Astrocyte of the hippocampus (primary cell): Measurements from ENCODE around the gene MFSD12.

ENCODE experiments used
- DNase-seq: peaks from one replicate; pipeline ENCODE4 v3.0.0; 2011; ENCODE audit warnings: low read depth, low spot score

MFSD12 gene

GRCh38 chr19:3556978-3557460 is 367 bp downstream of the MFSD12 start:
- peak; percentile 67 for DNase-seq

DNA sequence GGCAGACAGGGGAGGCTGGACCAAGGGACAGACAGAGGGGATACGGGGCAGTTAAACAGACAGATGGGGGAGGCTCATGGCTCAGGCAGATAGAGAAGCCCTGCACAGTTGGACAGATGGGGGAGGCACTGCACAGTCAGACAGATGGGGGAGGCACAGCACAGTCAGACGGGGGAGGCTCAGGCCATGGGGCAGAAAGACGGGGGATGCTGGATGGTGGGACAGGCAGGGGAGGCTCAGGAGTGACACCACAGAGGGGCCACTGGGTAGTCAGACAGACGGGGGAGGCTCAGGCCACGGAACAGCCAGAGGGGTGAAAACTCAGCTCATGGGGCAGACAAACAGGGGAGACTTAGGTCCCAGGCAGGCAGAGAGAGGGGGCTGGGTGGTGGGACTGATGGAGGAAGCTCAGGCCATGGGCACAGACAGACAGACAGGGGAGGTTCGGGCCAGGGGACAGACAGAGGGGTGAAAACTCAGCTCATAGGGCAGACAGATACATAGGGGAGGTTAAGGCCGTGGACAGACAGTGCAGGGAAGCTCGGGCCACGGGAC is 886 bp downstream of the MFSD12 start:
- no peak for DNase-seq

DNA sequence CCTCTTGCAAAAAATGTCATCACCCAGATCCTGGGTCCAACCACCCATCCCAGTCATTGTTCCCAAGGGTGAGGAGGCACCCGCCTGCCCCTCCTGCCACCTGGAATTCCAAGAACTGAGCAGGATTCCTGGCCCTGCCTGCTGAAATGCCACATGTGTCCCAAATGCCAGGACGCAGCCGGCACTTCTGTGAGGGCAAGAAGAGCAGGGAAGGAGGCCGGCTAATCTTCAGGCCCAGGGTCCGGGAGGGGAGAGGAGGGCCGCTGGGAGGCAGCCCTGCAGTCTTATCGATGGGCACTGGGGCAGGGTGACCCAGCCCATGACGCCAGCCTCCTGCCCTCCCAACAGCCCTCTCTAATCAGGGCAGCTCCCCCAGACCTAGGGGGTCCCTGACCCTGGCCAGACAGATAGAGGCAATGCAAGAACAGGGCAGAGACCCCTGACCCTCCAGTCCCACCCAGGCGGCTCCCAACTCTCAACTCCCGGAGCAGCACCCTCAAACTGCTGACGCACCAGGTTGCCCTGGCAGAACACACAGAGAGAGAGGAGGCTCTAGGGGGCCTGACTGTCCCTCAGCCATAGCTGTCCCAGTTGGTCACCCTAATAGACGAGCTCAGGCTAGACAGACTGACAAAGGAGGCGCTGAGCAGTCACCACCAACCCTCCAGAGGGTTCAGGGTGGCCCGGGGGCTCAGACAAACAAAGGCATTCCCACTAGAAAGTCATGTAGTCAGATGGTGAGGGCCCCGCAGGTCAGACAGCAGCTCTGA is 1.5 kb downstream of the MFSD12 start:
- DNase-seq = no peak

- no peak for DNase-seq
These were observed 2.9 kb downstream of the MFSD12 start for GRCh38 chr19:3554254-3555083.

GRCh38 chr19:3551792-3552095 is 5.6 kb downstream of the MFSD12 start:
- DNase-seq = no peak

DNA sequence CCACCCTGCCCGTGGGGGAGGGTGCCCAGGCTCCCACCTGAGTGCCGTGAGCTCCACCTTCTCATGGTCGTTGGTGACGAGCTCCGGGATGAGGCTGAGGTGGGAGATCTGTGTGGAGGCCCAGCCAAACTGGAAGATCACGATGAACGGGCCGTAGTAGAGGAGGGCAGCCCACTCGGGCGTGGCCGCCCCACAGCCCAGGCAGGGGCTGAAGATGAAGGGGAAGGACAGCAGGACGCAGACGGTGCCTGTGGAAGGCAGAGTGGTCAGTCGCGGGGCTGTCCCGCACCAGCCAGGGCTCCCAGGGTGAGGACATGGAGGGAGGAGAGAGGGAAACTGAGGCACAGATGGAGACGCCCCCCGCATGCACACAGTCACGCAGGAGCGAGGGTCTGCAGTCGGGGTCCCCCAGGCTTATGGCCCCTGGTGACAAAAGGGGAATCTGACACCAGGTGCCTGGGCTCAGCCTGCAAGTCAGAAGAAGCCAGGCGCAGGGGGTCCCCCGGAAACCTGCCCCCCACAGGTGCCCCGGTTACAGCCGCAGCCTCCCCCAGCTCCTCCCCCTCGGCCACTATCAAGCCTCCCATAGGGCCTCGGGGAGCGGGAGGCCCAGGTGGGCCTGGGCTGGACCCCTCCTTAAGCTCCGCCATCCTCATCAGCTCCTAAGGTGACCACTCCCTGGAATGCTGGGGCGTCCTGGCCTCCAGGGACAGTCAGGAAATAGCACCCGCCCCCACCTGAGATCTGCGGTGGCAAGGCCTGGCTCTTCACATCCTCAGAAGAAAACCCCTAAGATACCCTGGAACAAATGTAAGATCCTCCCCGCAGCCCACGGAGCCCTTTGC is 6.2 kb downstream of the MFSD12 start:
- no peak for DNase-seq

- no peak for DNase-seq
These were observed 7.6 kb downstream of the MFSD12 start for GRCh38 chr19:3549816-3550215.

DNA sequence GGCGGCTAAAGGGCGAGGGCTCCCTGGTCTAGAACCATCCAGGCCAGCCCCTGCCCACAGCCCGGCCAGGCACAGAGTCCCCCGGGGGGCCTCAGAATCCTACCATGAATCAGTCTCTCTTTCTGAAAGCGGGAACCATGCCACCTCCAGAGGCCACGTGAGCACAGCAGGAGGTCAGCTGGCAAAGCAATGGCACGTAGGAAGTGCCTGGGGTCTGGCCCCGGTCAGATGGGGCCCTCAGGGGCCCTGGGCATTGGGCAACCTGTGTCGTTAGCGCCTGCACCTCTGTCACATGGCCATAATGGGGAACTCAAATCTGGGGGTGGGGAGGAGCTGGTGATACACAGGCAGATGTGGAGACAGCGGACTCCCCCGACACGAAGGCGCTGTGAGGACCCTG is 8.8 kb downstream of the MFSD12 start:
- peak; percentile 46 for DNase-seq

DNA sequence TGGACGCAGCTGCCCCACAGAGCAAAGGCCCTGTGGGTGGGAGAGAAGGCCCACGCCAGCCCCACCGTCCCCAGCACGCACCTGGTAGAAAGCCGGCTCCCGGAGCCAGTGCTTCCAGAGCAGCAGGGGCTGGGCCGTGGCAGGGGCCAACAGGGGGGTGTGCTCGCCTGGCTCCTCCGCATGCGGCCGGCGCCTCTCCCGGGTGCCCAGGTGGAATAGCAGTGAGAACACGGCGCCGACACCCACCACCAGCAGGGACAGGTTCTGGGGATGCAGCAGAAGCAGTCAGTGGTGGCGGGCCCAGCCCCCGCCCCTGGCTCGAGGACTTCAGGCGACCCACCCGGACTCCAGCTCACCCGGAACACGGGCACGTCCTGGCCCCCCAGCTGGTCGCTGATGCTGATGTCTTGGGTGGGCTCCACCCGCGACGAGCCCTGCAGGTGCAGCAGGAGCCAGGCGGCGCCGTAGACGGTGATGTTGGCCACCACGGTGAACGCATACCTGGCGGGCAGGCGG is 9.6 kb downstream of the MFSD12 start:
- no peak for DNase-seq

DNA sequence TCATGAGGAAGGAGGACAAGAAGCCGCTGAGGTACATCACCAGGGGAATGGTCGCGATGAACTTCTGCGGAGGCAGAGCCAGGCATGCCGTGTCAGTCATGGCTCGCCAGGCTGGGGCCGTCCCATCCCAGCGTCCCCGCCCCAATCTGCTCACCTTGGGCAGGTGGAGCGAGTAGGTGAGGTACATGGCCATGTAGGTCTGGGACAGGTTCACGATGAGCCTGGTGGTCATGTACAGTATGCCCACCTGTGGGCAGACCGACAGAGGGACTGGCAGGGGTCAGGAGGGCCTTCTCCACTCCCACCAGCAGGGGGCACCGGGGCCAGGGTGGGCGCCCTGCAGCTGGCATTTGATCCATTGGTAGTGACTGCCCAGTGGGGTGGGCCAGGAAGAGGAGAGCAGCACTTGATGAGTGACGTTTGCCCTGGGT is 10.1 kb downstream of the MFSD12 start:
- DNase-seq = no peak

DNA sequence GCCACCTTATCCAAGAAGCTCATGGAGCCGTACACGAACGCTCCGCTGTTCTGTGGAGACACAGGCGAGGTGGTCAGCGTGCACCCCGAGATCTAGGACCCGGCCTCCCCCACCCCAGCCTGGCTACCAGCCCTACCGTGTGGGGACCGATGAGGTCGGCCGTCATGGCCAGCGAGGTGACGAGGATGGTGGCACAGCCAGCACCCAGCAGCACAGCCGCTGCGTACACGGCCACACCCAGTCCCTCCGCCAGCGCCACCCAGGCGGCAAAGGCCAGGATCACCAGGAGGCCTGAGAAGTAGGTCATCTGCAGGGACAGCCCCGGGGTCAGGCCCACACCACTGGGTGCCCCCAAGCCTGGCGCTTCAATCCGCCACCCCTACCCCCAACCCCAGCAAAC is 11.3 kb downstream of the MFSD12 start:
- no peak for DNase-seq

GRCh38 chr19:3545669-3546034 is 11.7 kb downstream of the MFSD12 start:
- DNase-seq = no peak

DNA sequence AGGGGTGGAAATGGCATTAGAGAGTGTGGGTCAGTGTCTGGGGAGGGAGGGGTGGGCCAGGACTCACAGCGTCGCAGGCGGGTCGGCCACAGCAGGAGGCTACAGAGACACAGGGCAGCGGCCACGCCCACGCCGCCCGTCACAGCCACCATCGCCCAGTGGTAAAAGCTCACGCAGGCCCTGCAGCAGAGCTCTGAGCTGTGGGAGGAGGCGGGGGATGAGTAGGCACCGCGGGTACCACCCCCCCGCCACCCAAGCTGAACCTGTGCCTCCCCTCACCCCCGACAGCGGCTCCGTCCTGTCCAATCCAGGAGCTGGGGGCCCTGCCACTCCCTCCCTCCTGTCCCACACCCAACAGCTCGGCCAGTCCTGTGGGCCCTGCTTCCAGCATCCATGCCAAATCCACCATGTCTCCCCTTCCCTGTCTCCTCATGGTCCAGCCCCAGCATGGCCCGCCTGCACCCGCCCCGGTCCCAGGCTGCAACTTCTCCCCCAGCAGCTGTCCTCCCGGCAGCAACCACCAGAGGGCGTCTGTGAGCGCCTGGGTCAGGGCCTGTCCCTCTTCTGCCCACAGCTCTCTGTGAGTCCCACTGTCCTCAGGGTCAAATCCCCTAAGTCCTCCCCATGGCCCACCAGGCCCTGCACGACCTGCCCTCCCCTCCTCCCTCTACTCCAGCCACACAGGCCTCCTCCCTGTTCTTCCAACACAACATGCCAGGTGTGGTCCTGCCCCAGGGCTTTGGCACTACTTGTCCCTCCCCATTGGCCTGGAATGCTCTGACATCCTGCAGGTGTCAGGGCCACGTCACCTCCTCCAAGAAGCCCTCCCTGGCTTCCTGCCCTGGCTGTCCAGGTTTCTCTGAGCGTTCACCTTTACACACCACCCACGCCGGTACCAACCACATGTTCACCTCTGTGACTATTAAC is 12.4 kb downstream of the MFSD12 start:
- DNase-seq = peak; percentile 74

- DNase-seq = no peak
These were observed 13.4 kb downstream of the MFSD12 start for GRCh38 chr19:3544058-3544376.

DNA sequence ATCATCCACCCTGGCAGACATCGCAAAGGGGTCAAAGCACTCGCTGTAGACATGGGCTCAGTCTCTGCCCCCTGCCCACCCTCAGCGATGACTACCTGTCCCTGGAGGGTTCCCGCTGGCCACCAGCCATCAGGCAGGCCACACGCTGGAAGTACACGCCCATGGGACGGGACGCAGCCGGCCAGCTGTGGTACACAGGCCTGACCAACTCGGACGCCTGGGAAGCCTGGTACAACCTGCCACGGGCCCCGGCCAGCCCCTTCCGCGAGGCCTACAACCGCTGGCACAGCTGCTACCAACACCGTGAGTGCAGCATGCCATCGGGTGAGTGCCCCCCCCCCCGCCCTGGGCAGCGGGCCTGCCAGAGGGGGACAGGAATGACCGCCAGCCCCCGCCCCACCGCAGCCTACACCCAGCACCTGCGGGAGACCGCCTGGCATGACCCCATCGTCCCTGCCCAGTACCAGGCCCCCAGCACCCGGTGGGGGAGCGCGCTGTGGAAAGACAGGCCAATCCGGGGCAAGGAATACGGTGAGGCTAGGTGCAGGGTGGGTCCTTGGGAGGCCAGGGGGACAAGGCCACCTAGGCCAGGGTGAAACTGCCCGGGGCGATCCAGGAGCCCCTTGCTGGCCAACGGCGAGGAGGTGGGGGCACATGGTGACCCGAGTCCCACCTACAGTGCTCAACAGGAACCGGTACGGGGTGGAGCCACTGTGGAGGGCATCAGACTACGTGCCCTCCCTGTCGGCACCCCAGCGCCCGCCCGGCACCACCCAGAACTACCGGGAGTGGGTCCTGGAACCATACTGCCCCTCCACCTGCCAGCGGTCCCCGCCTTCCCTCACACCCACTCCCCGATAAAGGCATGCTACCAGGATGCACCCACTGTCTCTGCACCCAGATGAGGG is 14.0 kb downstream of the MFSD12 start:
- DNase-seq = no peak

DNA sequence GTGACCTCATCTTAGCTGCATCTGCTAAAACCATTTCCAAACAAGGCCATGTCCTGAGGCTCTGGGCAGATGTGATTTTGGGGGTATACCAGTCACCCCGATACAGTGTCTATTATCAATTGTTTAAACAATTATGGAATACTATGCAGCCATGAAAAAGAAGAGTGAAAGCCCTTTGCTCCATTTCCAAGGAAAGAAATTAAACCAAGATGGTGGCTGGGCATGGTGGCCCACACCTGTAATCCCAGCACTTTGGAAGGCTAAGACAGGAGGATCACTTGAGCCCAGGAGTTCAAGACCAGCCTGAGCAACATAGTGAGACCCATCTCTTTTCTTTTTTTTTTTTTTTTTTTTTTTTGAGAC is 17.6 kb downstream of the MFSD12 start:
- DNase-seq = no peak

DNA sequence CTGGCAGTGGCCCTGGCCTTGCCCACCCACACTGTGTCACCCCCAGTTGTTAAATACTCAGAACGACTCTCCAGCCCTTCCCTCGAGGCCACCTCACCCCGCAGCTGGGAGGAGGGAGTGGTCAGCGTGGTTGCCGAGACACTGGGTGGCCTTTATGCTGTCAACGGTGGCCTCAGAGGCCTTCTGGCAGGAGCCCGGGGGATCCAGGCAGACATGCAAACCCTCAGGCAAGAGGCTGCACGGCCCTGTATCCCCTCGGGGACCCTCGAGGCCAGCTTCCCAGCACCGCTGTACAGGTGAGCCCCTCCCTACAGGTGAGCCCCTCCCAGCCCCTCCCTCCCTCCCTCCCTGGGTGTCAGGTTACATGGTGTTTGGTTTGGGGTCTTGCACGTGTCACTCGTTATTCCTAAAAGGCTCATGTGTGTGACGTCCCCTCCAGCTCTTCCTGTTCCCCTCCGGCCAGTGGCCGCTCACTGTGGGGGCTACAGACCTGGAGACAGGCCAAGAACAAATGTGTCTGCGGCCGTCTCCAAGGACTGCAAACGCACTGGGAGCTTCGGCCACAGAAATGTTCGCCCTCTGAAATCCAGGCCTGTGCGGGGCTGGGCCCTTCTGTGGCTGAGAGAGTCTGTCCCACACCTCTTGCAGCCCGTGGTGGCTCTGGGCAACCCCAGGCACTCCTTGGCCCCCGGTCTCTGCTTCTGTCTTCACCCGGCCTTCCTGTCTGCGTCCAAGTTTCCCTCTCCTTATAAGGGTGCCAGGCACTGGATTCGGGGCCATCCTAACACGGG is 18.2 kb downstream of the MFSD12 start, which contains the start of gene TEKTIP1:
TSS of gene TEKTIP1 (plus strand) at position 210 of the 791 bp plus-strand sequence. CDS start at position 214, 4 bp downstream.
- DNase-seq = no peak

DNA sequence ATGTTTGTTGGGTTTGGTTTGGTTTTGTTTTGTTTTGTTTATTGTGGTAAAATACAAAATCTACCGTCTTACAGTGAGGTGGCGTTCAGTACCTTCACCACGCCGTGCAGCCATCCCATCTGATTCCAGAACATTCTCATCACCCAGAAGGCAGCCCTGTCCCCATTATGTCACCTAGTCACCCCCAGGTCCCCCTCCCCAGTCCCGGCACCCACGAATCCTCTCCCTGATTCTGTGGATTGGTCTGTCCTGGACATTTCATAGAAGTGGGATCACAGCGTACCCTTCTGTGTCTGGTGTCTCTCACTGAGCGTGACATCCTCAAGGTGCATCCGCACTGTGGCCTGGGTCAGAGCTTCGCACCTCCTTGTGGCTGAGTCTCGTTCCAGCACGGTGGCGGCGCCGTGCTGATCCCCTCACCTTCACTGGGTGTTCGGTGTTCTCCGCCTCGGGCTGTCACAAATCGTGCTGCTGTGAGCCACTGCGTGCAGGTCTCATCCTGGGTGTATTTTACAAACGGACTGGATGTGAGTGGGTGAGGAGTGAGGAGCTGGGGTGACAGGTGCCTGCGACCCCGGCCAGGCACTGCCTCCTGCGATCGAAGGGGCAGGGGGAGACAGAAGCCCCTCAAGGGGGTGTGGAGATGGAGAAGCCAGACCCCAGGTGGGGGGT is 19.0 kb downstream of the MFSD12 start:
- DNase-seq = no peak
